ENCODE results near the gene NPRL2. TPM values are rescaled to one million over a fixed set of nuclear protein-coding genes. Genes with fewer than 3 reads are reported as not detected.

NPRL2 gene
- total and polyA plus RNA-seq, 2 experiments from 2014 or later = 22.3 to 27.7 TPM

DNA sequence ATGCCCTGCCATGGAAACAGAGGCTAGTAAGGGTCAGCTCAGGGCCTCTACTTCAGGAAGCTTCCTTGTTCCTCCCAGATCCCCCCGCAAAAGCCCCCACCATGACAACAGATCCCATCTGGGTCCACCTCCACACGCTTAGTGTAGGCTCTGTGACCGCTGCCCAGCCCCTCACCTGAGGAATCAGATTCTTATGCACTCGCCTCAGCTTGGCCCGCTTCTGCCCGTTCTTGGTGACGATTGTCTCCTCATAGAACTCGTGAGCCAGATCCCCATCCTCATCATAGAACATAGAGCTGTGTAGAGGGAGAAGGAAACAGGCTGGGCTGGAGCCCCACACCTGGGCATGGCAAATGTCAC lies 24.4 kb downstream of the NPRL2 start:
- H3K9me3 Mint-ChIP-seq = no peaks in the 10 kb centered on the region
- Histone ChIP-seq H4K20me1 (replicated peaks; ENCODE audit: insufficient read depth) (peaks cover 8% of the 10 kb centered on the region; the same call in 1 of the 2 replicates), H3F3A (replicated peaks; ENCODE audit: low read depth) (peaks cover 33% of the 10 kb centered on the region; the same call in 1 of the 2 replicates), H3K79me2 (replicated peaks; ENCODE audit: insufficient read depth) (peaks cover 13% of the 10 kb centered on the region), H3K36me3 (ENCODE audit: insufficient read depth) (peaks cover 4% of the 10 kb centered on the region), H2AFZ (no peak overlapping the region), H3K9me2 (ENCODE audit: insufficient read depth) (no peaks in the 10 kb centered on the region), H3K4me1 (ENCODE audit: insufficient read depth) (peaks cover 18% of the 10 kb centered on the region), H3K4me3 (no peak overlapping the region), H3K4me2 (no peak overlapping the region), H3K27me3 (ENCODE audit: insufficient read depth) (no peaks in the 10 kb centered on the region), H3K27ac (ENCODE audit: low read depth) (no peak overlapping the region)
- no peak overlapping the region for H3K27ac Mint-ChIP-seq
- DNase-seq (ENCODE audit: low spot score) (no peak), ATAC-seq (no peak)
- peak overlapping the region; percentile 51 for H3K4me3 Mint-ChIP-seq
- TF ChIP-seq, protein P1, sequence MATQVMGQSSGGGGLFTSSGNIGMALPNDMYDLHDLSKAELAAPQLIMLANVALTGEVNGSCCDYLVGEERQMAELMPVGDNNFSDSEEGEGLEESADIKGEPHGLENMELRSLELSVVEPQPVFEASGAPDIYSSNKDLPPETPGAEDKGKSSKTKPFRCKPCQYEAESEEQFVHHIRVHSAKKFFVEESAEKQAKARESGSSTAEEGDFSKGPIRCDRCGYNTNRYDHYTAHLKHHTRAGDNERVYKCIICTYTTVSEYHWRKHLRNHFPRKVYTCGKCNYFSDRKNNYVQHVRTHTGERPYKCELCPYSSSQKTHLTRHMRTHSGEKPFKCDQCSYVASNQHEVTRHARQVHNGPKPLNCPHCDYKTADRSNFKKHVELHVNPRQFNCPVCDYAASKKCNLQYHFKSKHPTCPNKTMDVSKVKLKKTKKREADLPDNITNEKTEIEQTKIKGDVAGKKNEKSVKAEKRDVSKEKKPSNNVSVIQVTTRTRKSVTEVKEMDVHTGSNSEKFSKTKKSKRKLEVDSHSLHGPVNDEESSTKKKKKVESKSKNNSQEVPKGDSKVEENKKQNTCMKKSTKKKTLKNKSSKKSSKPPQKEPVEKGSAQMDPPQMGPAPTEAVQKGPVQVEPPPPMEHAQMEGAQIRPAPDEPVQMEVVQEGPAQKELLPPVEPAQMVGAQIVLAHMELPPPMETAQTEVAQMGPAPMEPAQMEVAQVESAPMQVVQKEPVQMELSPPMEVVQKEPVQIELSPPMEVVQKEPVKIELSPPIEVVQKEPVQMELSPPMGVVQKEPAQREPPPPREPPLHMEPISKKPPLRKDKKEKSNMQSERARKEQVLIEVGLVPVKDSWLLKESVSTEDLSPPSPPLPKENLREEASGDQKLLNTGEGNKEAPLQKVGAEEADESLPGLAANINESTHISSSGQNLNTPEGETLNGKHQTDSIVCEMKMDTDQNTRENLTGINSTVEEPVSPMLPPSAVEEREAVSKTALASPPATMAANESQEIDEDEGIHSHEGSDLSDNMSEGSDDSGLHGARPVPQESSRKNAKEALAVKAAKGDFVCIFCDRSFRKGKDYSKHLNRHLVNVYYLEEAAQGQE (IDR thresholded peaks at IDR 0.05; ENCODE audit: unreplicated experiment) = no peak
- TF ChIP-seq, protein P2, sequence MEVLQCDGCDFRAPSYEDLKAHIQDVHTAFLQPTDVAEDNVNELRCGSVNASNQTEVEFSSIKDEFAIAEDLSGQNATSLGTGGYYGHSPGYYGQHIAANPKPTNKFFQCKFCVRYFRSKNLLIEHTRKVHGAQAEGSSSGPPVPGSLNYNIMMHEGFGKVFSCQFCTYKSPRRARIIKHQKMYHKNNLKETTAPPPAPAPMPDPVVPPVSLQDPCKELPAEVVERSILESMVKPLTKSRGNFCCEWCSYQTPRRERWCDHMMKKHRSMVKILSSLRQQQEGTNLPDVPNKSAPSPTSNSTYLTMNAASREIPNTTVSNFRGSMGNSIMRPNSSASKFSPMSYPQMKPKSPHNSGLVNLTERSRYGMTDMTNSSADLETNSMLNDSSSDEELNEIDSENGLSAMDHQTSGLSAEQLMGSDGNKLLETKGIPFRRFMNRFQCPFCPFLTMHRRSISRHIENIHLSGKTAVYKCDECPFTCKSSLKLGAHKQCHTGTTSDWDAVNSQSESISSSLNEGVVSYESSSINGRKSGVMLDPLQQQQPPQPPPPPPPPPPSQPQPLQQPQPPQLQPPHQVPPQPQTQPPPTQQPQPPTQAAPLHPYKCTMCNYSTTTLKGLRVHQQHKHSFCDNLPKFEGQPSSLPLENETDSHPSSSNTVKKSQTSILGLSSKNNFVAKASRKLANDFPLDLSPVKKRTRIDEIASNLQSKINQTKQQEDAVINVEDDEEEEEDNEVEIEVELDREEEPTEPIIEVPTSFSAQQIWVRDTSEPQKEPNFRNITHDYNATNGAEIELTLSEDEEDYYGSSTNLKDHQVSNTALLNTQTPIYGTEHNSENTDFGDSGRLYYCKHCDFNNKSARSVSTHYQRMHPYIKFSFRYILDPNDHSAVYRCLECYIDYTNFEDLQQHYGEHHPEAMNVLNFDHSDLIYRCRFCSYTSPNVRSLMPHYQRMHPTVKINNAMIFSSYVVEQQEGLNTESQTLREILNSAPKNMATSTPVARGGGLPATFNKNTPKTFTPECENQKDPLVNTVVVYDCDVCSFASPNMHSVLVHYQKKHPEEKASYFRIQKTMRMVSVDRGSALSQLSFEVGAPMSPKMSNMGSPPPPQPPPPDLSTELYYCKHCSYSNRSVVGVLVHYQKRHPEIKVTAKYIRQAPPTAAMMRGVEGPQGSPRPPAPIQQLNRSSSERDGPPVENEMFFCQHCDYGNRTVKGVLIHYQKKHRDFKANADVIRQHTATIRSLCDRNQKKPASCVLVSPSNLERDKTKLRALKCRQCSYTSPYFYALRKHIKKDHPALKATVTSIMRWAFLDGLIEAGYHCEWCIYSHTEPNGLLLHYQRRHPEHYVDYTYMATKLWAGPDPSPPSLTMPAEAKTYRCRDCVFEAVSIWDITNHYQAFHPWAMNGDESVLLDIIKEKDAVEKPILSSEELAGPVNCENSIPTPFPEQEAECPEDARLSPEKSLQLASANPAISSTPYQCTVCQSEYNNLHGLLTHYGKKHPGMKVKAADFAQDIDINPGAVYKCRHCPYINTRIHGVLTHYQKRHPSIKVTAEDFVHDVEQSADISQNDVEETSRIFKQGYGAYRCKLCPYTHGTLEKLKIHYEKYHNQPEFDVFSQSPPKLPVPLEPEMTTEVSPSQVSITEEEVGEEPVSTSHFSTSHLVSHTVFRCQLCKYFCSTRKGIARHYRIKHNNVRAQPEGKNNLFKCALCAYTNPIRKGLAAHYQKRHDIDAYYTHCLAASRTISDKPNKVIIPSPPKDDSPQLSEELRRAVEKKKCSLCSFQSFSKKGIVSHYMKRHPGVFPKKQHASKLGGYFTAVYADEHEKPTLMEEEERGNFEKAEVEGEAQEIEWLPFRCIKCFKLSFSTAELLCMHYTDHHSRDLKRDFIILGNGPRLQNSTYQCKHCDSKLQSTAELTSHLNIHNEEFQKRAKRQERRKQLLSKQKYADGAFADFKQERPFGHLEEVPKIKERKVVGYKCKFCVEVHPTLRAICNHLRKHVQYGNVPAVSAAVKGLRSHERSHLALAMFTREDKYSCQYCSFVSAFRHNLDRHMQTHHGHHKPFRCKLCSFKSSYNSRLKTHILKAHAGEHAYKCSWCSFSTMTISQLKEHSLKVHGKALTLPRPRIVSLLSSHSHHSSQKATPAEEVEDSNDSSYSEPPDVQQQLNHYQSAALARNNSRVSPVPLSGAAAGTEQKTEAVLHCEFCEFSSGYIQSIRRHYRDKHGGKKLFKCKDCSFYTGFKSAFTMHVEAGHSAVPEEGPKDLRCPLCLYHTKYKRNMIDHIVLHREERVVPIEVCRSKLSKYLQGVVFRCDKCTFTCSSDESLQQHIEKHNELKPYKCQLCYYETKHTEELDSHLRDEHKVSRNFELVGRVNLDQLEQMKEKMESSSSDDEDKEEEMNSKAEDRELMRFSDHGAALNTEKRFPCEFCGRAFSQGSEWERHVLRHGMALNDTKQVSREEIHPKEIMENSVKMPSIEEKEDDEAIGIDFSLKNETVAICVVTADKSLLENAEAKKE (CRISPR knock-in tag; IDR thresholded peaks at IDR 0.05) = no peak
- TF ChIP-seq, protein P3, sequence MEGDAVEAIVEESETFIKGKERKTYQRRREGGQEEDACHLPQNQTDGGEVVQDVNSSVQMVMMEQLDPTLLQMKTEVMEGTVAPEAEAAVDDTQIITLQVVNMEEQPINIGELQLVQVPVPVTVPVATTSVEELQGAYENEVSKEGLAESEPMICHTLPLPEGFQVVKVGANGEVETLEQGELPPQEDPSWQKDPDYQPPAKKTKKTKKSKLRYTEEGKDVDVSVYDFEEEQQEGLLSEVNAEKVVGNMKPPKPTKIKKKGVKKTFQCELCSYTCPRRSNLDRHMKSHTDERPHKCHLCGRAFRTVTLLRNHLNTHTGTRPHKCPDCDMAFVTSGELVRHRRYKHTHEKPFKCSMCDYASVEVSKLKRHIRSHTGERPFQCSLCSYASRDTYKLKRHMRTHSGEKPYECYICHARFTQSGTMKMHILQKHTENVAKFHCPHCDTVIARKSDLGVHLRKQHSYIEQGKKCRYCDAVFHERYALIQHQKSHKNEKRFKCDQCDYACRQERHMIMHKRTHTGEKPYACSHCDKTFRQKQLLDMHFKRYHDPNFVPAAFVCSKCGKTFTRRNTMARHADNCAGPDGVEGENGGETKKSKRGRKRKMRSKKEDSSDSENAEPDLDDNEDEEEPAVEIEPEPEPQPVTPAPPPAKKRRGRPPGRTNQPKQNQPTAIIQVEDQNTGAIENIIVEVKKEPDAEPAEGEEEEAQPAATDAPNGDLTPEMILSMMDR (conservative IDR thresholded peaks at IDR 0.05; ENCODE audit: low read depth in 2 of 2) = no peak
- TF ChIP-seq ZNF114 (CRISPR knock-in tag; IDR thresholded peaks at IDR 0.05) (no peak), CREB1 (CRISPR knock-in tag; IDR thresholded peaks at IDR 0.05; ENCODE audit: low read depth) (no peak), EZH2 (IDR thresholded peaks at IDR 0.05; ENCODE audit: low read depth, unreplicated experiment) (no peak), STAT1 (IDR thresholded peaks at IDR 0.05; ENCODE audit: unreplicated experiment) (no peak), ZNF331 (CRISPR knock-in tag; IDR thresholded peaks at IDR 0.05; ENCODE audit: low read depth) (no peak), JUNB (IDR thresholded peaks at IDR 0.05; ENCODE audit: unreplicated experiment) (no peak), EZH2phosphoT487 (IDR thresholded peaks at IDR 0.05; ENCODE audit: unreplicated experiment) (no peak), NANOG (IDR thresholded peaks at IDR 0.05; ENCODE audit: borderline replicate concordance) (no peak), POLR2AphosphoS5 (IDR thresholded peaks at IDR 0.05; ENCODE audit: low read depth) (no peak)
- TF ChIP-seq, protein P4, sequence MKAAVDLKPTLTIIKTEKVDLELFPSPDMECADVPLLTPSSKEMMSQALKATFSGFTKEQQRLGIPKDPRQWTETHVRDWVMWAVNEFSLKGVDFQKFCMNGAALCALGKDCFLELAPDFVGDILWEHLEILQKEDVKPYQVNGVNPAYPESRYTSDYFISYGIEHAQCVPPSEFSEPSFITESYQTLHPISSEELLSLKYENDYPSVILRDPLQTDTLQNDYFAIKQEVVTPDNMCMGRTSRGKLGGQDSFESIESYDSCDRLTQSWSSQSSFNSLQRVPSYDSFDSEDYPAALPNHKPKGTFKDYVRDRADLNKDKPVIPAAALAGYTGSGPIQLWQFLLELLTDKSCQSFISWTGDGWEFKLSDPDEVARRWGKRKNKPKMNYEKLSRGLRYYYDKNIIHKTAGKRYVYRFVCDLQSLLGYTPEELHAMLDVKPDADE (IDR thresholded peaks at IDR 0.05) = no peak
- H3K36me3 Mint-ChIP-seq (ENCODE audit: low read depth) = peaks cover 31% of the 10 kb centered on the region
- H3K27me3 Mint-ChIP-seq (ENCODE audit: insufficient read depth, low read depth, poor library complexity) = peaks cover 16% of the 10 kb centered on the region
- H3K4me1 Mint-ChIP-seq = peaks cover 32% of the 10 kb centered on the region
